Activated naive CD8-positive, alpha-beta T cell treated with anti-CD3 and anti-CD28 coated beads, Interleukin-2, amount 50 U/mL, for 16 hours (primary cell): Measurements from ENCODE around the gene SHLD2.
"Not testable (repeated sequence)": the region's sequence is repeated elsewhere in the genome, so short reads cannot be mapped to it uniquely, and the experiment has no call there.

Experiments used
- DNase-seq: peaks from one replicate; pipeline ENCODE4 v3.0.0-alpha.2; 2020; ENCODE audit warnings: low read depth, low spot score

SHLD2 gene

DNA sequence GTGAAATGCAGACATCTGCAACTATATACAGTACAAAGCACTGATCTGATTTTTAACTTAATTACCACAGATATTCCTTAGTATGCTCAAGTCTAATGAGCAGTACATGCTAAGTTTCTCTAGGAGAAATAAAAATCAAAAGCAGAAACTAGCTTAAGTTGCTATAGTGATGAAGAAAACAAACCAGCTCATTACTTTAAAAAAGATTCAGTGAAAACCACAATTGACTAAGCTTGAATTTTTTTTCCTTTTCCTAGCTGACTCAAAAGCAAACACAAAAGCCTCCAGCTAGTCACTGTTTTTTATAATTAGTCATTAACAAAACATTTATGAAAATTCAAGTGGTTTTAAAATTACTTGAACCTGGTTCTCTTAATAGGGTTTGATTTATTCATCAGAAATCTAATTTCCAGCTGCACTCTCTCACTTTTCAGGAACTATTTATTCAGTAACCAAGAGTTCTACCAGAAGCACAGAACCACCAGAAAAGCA, 10.7 kb upstream of the SHLD2 start:
- DNase-seq, result not testable (repeated sequence)

DNA sequence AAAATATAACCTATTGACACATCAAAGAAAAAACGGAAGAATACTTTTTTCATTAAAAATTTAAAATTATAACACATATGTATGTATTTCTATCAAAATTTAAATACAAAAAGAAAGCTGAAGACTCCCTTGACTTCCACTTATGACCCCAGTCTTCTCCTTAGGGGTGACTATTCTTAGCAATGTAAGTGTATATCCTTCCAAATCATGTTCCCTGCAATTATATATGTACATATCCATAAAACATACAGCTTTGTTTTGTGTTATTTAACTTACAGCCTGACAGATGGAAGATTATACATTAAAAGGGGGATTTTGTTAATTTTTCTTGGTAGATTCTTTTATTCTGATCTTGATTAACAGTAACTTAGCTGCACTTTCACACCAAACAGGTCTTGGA, 9.5 kb upstream of the SHLD2 start:
- no peak for DNase-seq

DNA sequence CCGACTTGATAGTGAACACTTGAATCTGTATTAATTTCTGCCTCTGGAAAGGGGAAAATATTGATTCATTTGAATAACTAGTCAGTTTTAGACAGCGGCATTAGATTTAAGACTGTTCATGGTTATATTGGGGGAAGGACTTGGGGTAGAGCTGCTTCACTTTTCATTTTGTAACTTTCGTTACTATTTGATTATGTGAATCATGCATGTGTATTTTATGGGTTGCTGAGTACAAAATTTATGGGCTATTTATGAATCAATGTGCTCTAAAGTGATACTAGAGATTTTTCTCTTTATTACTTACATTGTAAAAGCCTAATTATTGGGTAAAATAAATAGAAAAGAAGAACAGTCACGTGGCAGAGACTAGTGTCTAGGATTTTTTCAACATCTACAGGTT, 5.3 kb upstream of the SHLD2 start:
- DNase-seq, result no peak

DNA sequence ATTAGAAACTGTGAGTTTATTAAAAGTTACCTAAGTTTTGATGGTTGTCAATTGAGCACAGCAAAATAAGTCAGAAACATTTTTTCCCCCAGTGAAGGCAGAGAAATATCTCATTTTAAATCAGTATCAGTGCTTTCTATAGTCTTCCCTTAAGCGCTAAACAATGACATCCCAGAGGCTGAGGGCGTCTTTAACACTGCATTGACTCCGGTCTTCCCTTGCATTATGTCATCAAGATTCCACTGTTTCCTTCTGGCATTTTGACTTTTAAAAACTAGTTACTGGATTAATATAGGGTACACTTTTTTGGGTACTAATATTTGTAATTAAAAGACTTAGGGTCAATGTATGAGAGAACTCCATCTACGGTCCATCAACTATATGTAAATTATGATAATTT, 4.2 kb upstream of the SHLD2 start:
- DNase-seq, result no peak

DNA sequence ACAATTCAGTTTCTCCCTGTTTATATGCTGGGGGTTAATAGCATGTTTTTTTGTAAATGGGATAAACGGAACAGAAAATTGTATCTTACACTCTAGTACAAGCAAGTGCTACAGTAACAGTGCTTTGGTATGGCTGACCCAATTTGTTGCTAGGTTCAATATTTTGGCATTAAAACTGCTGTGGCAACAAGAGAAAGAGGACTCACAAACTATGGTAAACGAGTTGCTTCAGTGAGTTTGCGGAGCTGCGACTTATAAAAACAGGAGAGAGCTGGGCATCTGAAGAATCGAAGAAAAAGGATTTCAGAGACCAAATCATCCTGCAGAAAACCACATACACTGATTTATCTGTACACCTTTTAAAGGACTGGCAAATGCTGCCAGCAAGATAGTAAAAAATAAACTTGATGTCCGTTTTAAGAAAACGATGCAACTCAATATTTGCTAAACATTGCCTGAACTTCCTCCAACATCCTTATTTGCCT, 2.6 kb upstream of the SHLD2 start:
- no peak for DNase-seq

DNA sequence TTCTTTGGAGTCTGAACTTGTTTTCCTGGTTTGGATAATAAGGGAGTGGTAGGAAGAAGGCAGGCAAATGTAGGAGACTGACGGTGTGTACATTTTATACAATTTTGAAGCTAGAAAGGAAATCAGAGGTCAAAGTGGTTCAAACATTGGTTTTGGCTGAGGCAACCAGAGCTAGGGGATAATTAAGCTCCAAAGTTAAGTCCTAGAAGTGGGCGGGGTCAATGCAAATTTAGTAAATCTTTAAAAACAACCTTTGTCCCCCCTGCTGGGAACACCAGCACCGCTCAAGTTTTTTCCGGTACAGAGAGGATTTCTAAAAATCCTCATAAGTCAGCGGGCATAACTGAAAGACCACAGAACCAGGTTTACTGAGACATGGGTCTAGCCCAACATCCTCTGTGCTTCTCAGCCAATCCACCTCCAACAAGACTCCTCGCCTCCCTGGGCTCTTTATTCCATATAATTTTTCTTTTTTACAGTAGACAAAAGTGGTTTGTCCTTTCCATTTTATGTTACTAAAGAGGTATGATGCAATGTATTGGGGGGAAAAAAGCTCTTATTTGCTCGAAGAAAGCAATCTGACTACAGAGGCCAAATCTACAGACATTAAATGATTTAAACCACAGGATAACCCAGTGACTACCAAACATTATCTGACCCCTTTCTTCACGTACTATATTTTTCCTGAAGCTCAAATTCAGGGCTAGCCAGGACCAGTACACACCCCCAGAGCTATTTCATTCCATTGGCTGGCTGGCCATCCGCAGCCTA, 2.0 kb upstream of the SHLD2 start:
- DNase-seq, result no peak

DNA sequence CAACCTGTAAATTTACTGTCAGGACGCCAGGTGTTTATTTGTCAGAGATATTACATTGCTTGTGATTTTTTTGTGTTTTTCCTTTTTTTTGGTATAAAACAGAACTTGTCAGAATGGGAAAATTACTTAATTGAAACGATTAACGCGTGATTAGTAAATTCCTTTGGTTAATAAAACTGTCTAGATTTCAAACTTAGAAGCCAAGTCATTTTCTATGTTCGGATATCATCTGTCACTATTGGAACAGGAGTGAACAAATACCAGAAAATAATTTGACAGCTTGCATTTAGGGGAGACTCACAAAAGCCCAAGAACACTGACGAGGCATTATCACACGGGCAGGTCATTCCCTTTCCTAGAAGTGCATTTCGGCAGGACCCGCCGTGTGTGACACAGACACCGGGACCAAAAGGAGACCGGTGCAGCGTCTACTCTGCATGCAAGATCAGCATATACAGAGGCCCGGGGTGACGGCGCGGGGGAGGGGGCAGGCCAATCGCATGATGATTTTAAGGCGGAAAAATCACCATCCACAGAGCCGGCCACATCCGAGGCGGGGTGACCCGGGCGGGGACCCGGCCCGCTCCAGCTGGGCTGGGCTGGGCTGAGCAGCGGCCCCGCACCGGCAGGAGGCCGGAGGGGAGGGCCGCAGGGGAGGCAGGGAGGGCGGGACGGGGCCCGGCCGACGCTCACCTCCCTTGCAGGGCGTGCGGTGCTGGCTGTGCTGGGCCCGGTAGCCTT, 1.2 kb upstream of the SHLD2 start:
- DNase-seq, result peak; percentile 25

DNA sequence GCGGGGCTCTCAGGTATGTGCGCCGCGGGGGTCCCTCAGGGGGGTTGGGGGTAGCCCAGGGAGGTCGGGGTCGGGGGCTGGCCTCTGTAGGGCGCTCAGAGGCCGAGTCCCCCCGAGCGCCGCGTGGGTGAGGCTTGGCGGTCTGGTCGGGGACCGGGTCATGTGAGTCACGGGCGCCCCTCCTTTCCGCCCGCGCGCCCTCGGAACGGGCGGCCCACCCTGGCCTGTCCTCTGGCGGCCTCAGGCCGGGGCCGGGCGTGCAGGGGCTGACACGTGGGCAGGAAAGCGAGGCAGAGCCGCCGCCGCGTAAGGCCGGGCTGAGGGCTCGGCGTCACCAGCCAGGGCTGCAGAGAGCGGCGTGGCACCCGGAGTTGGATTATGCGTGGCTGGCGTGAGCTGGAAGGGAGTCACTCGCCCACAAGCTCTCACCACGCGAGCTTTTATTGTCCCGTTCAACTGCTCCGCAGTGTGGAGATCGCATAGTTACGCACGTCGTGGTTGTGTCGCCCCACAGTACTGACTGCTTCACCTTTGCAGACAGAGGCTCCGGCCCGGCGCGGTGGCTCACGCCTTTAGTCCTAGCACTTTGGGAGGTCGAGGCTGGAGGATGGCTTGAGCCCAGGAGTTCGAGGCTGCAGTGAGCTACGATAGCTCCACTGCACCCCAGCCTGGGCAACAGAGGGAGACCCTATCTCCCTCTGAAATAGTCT, 385 bp downstream of the SHLD2 start:
- DNase-seq, result peak; percentile 48

DNA sequence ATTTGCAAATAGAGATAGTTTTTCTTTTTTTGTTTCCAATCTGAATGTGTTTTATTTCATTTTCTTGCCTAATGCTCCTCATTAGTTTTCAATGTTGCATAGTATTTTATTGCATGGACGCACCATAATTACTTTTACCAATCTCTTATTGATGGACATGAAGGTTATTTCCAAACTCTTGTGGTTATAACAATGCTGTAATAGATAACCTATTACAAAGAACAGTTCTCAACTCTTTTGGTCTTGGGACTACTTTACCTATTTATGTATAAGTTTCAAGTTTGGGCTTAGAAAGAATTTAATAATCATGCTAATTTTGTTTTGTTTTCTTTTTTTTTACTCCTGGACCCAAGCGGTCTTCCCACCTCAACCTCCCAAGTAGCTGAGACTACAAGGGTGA, 7.0 kb downstream of the SHLD2 start:
- DNase-seq, result no peak

DNA sequence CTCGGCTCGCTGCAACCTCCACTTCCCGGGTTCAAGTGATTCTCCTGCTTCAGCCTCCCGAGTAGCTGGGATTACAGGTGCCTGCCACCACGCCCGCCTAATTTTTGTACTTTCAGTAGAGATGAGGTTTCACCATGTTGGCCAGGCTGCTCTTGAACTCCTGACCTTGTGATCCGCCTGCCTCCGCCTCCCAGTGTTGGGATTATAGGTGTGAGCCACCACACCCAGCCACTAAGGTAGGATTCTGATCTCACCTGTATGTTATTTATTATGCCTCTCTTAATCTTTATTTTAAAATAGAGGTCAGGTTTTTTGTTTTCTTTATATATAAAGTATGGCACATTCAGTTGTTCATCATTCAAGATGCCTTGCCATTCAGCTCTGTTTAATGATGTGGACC, 9.7 kb downstream of the SHLD2 start:
- DNase-seq, result not testable (repeated sequence)

DNA sequence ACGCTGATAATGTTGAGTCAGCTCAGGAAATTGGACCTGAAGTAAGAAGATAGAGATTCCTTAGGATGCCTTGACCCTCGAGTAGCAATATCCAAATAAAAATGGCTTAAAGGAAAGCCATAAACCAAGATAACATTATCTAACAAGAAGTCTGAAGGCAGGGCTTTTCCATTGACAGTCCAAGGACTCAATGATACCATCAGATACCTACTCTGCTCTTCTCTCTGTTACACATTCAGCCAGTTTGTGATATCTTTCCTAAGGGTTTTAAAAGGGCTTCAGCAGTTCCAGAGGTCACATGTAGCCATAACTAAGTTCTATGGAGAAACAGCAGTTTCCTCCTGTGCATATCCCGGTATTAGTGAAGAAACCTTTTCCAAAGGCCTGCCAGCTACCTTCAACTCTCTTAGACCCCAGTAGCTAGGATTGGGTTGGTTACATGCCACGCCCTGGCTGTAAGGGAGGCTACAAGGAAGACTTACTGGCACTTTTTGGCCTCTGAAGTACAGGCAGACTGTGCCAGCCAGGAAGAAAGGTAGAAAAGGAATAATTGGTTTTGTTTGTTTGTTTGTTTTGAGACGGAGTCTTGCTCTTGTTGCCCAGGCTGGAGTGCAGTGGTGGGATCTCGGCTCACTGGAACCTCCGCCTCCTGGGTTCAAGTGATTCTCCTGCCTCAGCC, 10.6 kb downstream of the SHLD2 start:
- DNase-seq, result no peak

DNA sequence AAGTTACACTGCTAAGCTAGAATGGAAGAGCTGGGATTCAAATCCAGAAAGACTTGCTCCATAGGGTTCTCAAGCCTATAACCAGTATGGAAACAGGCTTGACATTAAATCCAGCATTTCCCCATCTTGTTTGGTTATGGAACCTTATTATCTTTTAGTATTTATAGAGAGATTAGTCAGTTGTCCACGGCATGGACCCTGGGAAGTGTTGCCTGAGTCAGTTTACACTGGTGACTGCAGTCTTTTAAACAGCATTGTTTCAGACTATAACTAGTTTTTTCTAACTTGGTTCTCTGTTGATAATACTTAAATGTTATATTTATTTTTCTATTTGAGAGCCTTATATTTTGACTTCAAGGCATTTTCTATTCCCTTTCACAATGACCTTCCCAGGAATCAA, 23.1 kb downstream of the SHLD2 start:
- not testable (repeated sequence) for DNase-seq

DNA sequence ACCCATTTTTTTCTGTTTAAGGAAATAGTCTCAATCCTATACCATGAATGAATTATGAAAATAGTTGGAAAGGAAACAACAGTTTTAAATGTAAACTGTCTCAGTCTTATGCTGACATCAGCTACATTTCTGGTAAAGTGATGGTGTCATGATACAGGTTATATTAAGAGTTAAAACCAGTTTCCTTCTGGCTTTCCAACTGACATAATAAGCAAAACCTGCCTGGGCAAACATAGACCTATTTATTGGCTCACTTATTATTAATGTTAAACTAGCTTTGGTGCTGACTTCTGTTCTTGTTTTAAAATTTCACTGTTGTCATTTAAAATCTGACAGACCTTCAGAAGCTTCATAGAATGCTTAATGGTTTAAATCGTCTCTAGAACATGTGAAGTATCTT, 24.0 kb downstream of the SHLD2 start:
- not testable (repeated sequence) for DNase-seq

DNA sequence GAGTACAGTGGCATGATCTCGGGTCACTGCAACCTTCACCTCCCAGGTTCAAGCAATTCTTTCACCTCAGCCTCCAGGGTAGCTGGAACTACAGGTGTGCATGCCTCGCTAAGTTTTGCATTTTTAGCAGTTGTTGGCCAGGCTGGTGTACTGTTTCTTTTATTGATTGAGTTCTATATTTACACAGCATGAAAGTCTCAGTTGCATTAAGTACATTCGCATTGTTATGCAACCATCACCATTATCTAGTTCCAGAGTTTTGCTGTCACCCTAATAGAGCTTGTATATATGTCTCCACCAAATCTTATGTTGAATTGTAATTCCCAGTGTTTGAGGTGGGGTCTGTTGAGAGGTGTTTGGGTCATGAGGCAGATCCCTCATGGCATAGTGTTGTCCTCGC, 28.3 kb downstream of the SHLD2 start:
- not testable (repeated sequence) for DNase-seq

DNA sequence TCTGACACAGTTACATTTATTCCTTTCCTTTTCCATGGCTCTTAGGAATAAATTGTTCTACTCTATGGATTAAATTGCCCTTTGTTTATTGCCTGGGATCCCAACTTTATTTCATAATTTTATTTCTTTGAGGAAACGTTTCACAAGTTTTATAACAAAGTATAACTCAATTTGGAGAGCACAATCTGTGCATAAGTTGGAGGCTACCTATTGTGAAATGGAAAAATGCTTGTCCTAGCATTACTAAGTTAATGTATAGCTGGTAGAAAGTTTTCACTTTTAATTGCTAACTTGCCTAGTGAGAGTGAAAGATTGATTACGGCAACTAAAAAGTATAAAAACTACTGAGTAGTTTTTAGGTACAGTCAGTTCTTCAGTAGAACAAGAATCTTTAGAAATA, 32.0 kb downstream of the SHLD2 start:
- DNase-seq, result not testable (repeated sequence)

DNA sequence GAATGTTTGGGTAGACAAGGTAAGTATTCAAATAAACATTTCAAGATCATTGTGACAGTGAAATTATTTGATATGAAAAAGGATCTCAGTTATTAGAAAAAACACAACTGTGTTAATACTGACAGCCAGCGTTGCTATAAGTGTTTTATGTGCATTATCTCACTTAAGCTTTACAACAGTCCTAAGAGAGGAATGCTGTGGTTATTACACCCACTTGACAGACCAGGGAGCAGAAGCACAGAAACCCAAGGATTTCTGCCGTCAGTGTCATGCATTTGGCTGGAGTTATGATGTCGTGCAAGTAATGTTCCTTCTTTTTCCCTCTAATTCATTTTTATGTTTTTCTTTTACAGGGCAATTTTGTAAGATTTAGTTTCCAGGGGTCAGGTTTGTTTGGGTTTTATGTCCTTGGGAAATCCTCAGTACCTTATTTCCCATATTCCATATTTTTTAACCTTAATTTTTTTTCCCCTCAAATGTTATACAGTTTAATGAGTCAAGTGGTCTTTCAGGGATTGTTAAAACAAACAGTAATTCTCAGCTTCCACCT, 32.7 kb downstream of the SHLD2 start:
- not testable (repeated sequence) for DNase-seq

DNA sequence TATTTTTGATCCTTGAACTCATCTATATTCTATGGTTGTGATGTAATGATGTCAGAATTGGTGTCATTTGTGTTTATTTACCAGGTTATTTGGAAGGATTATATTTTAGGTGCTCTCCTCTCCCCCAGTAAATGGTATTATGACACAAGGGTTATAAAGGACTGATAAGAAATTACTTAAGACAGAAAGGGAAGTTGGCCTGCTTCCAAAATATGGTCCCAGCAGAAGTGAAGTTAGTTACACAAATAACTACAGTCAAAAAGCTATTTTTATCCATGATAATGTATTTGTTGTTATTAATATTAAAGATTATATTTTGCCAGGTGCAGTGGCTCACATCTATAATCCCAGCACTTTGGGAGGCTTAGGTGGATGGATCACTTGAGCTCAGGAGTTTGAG, 37.2 kb downstream of the SHLD2 start:
- not testable (repeated sequence) for DNase-seq

DNA sequence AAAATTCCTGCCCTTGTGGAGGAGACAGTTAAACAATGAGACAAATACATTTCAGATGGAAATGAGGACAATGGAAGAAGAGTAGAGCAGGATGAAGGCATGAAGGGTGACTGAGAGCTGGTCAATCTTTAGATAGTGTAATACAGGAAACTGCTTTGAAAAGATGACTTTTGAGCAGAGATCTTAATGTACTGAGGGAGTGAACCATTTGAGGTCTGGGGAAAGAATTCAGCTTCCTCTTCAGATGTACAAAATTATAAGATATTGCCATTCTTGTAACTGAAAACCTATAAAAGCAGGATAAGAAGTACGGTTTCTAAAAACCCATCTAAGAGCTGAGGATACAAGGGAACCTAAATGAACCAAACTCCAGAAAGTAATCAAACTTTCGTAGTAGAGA, 38.9 kb downstream of the SHLD2 start:
- not testable (repeated sequence) for DNase-seq

DNA sequence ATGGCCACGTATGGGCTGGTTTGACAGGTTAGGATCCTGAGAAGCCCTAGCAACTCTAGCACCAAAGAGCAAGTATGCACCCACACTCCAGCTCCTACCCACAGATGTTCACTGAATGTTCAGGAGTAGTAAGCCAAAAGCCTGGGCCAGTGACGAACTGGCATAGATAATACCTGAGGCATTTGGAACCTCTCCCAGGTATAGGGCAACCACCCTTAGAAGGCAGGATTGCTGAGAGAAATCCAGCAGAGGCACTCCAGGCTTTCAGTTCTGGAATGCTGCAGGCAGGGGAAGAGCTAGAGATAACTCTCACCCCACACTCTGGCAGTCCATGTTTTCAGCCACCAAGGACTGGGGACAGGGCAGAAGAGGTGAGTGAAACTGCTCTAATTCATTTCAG, 39.4 kb downstream of the SHLD2 start:
- not testable (repeated sequence) for DNase-seq

DNA sequence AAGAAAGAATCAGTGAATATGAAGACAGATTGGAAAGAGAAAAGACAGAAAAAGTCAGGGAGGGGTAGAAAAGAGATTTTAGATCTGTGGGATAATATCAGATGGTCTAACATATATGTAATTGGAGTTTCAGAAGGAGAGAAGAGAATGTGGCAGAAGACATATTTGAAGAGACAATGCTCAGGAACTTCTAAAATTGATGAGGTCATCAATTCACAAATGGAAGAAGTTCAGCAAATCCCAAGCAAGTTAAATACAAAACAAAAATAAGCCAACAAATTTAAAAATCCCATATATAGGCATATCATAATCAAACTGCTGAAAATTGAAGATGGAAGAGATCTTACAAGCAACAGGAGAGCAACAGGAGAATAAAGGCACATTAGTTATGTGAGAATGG, 42.5 kb downstream of the SHLD2 start:
- DNase-seq, result not testable (repeated sequence)
